Adrenal gland (tissue), 12 donors: ENCODE data around the gene JPH3. TPM values are rescaled to one million over a fixed set of nuclear protein-coding genes. Genes with fewer than 3 reads are reported as not detected.
"Not testable (repeated sequence)": the region's sequence is repeated elsewhere in the genome, so short reads cannot be mapped to it uniquely, and the experiment has no call there.

ENCODE experiments used
- DNase-seq, 7 donors: peaks; one replicate each; pipeline ENCODE4 v3.0.0-alpha.2; 2019 to 2020
- H3K27ac ChIP-seq, 5 donors: fragments of 200-600 bp; sonication (generic) in 4 of 5; 1 replicate in 3 of 5; 2 replicates in 2 of 5; pipeline versions ENCODE4 v1.5.1 to v1.8.0; 2016 to 2020; ENCODE audit warnings: mild to moderate bottlenecking in 1 of 5
- H3K27me3 ChIP-seq: fragments of 200-600 bp; 2 replicates; pipeline ENCODE4 v1.8.0; 2021
- H3K36me3 ChIP-seq, 2 donors: fragments of 200-600 bp; replicated peaks in 1 of 2; 1 replicate in 1 of 2; 2 replicates in 1 of 2; pipeline versions ENCODE4 v1.5.1 to v1.8.0; 2018 to 2022
- H3K4me1 ChIP-seq, 2 donors: fragments of 200-600 bp; replicated peaks in 1 of 2; 1 replicate in 1 of 2; 2 replicates in 1 of 2; pipeline versions ENCODE4 v1.5.1 to v1.8.0; 2018 to 2021
- H3K4me3 ChIP-seq, 4 donors: fragments of 200-600 bp; sonication (generic) in 3 of 4; one replicate each; pipeline ENCODE4 v1.5.1; 2016 to 2018
- H3K9me3 ChIP-seq, 3 donors: fragments of 200-600 bp; sonication (generic) in 1 of 3; replicated peaks in 1 of 3; 1 replicate in 2 of 3; 2 replicates in 1 of 3; pipeline versions ENCODE4 v1.5.1 to v1.8.0; 2016 to 2021
- POLR2A ChIP-seq, 2 donors: fragments of 450-650 bp; IDR thresholded peaks; one replicate each; pipeline ENCODE4 v1.6.1; 2017; ENCODE audit warnings: antibody characterized with exemption in 2 of 2, mild to moderate bottlenecking in 2 of 2, moderate library complexity in 1 of 2
- WGBS, 4 donors: extraction: QIAGEN DNeasy Blood & Tissue Kit in 2 of 4; methylation state at CpG; one replicate each; pipeline versions ENCODE4 v1.1.5 to v1.1.7; 2013 to 2017; 5-methylcytosine and 5-hydroxymethylcytosine counted together
- intact Hi-C, 2 donors: fragments of 100-400 bp; cut with DNase I; formaldehyde crosslinking; loops; one replicate each; pipeline versions ENCODE4 v1.14.1 to v1.15.0; 2022 to 2023
- polyA plus RNA-seq, 3 donors: library from polyadenylated mRNA; stranded (reverse); fragments of 200-250 nt in 2 of 3; fragments of 350-450 nt in 1 of 3; fragmentation: Illumina TruSeq in 1 of 3; extraction: RNeasy Lipid Tissue Mini Kit (QIAGEN cat#74804) in 1 of 3; gene quantifications; one replicate each; pipeline ENCODE4 v1.2.3, GENCODE V29; 2013 to 2014
- total RNA-seq, 9 donors: library from RNA; depleted of rRNA in 4 of 9; stranded (reverse); fragments of >200 nt in 4 of 9; fragments of 120-200 nt in 1 of 9; fragmentation: NEBNext Ultra II Directional in 1 of 9; extraction: Animal tissue kit (Norgen Biotek cat#: 25700) in 1 of 9; gene quantifications; one replicate each; pipeline versions ENCODE4 v1.1.0 to v1.2.4, GENCODE V29; 2013 to 2023
- TF ChIP-seq, protein P1 (sequence below), 6 experiments: fragments of 450-650 bp in 4 of 6; fragments of 200-600 bp in 2 of 6; sonication (generic) in 1 of 6; IDR thresholded peaks; 1 replicate in 5 of 6; 2 replicates in 1 of 6; pipeline versions ENCODE4 v1.5.1 to v1.8.0; 2016 to 2021; ENCODE audit warnings: antibody characterized with exemption in 6 of 6, mild to moderate bottlenecking in 2 of 6, moderate library complexity in 1 of 6
- donor health status: healthy with polysubstance abuse.
- donor health status: Bipolar disorder and iron deficiency.
- donor health status: DM: yes; HTN: yes; CAD: no.
- donor health status: DM: no; HTN: no; CAD: no.
- donor health status: DM: no; HTN: no; CAD: no.
- donor health status: DM: yes; HTN: yes; CAD: no.

JPH3 gene
- total and polyA plus RNA-seq, 12 donors: 0.10 to 3.7 (median 0.71) TPM; not detected in 1

DNA sequence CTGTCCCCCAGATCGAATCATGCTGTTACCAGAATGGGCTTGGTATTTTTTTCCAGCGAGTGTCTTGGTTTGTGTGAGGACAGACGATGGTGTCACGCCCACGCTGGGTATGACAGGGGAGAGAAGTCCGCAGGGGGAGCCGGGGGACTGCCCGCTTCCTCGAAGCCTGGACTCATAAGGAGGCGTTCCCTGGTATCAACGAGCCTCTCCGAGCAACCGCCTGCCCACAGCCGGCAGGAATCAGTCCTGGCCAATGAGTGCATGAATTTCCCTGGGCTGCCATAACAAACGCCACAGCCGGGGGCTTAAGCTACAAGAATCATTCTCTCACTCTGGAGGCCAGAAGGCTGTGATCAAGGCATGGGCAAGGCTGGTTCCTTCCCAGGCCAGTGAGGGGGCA, 26.1 kb upstream of the JPH3 start:
- H3K27ac ChIP-seq: no peak overlapping the region
- peaks cover 0 to 13% of the 10 kb centered on the region in 2 donors for H3K4me1 ChIP-seq
- intact Hi-C loops: no loop called here
- no peak overlapping the region for H3K4me3 ChIP-seq
- H3K9me3 ChIP-seq: no peaks in the 10 kb centered on the region
- no peaks in the 10 kb centered on the region for H3K27me3 ChIP-seq
- H3K36me3 ChIP-seq: no peaks in the 10 kb centered on the region
- DNase-seq: no peak
- 74 to 89% (median 80%) methylated on average over 7 to 16 of the region's 16 CpGs for WGBS, 4 donors
- TF ChIP-seq, protein P1, sequence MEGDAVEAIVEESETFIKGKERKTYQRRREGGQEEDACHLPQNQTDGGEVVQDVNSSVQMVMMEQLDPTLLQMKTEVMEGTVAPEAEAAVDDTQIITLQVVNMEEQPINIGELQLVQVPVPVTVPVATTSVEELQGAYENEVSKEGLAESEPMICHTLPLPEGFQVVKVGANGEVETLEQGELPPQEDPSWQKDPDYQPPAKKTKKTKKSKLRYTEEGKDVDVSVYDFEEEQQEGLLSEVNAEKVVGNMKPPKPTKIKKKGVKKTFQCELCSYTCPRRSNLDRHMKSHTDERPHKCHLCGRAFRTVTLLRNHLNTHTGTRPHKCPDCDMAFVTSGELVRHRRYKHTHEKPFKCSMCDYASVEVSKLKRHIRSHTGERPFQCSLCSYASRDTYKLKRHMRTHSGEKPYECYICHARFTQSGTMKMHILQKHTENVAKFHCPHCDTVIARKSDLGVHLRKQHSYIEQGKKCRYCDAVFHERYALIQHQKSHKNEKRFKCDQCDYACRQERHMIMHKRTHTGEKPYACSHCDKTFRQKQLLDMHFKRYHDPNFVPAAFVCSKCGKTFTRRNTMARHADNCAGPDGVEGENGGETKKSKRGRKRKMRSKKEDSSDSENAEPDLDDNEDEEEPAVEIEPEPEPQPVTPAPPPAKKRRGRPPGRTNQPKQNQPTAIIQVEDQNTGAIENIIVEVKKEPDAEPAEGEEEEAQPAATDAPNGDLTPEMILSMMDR (IDR thresholded peaks at IDR 0.05): no peak
- TF ChIP-seq POLR2A (IDR thresholded peaks at IDR 0.05): no peak

GRCh38 chr16:87578142-87578930, 24.0 kb upstream of the JPH3 start:
- intact Hi-C loops, H3K36me3 ChIP-seq, H3K9me3 ChIP-seq, H3K4me3 ChIP-seq, H3K27ac ChIP-seq, H3K27me3 ChIP-seq, DNase-seq: not testable (repeated sequence)
- peaks cover 13 to 22% of the 10 kb centered on the region in 2 donors for H3K4me1 ChIP-seq
- WGBS, 4 donors: 78 to 87% (median 83%) methylated on average over 13 to 16 of the region's 16 CpGs

DNA sequence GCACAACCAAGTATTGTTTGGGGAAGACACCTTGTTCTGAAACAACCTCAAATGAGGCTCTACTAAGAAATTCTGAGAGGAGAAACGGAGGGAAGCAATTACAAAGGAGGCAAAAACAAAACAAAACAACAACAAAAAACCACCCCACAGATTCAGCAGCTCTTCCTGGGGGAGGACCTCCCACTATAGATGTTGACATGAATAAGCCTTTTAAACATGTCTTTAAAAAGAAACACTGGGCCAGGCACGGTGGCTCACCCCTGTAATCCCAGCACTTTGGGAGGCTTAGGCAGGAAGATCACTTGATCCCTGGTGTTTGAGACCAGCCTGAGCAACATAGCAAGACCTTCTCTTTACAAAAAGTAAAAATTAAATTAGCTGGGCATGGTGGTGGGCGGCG, 22.6 kb upstream of the JPH3 start:
- Histone ChIP-seq H3K9me3 (no peaks in the 10 kb centered on the region), H3K4me3 (no peak overlapping the region), H3K36me3 (no peaks in the 10 kb centered on the region), H3K27ac (no peak overlapping the region), H3K27me3 (no peaks in the 10 kb centered on the region), H3K4me1 (peaks cover 20 to 28% of the 10 kb centered on the region in 2 donors)
- intact Hi-C loops: loop anchor here in 1 of 2 donors (10.0 kb wide), 1 partner anchor 185 kb away; the partner anchor contains the start of gene KLHDC4
- TF ChIP-seq, protein P1 (IDR thresholded peaks at IDR 0.05): no peak
- no peak for TF ChIP-seq POLR2A (IDR thresholded peaks at IDR 0.05)
- DNase-seq: no peak
- 90 to 95% (median 93%) methylated on average over 4 of the region's 4 CpGs for WGBS, 4 donors

DNA sequence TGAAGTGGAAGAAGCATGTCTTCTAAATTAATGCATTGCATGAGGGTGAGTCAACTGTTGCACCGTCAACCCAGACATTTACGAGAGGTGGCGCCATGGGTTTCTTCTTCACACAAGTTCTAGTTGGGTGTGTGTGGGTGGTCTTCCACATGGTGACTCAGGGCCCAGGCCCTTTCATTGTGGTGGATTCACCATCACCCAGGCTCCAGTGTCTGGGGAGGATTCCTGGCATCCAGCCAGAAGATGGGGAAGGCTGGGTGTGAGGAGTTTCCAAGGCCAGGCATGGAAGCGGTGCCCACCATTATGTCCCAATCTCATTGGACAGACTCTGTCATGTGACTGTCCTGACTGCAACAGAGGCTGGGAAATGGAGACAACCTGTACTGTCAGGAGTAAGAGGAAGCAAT, 21.4 kb upstream of the JPH3 start:
- DNase-seq: no peak
- H3K36me3 ChIP-seq: no peaks in the 10 kb centered on the region
- intact Hi-C loops: loop anchor here in 1 of 2 donors (10.0 kb wide), 1 partner anchor 184 kb away; the partner anchor contains the start of gene KLHDC4
- H3K27me3 ChIP-seq: no peaks in the 10 kb centered on the region
- no peak overlapping the region for H3K27ac ChIP-seq
- no peak overlapping the region for H3K4me3 ChIP-seq
- TF ChIP-seq, protein P1 (IDR thresholded peaks at IDR 0.05): no peak
- TF ChIP-seq POLR2A (IDR thresholded peaks at IDR 0.05): no peak
- H3K9me3 ChIP-seq: no peaks in the 10 kb centered on the region
- WGBS, 4 donors: 89 to 95% (median 93%) methylated on average over 4 of the region's 4 CpGs
- H3K4me1 ChIP-seq: peaks cover 20 to 28% of the 10 kb centered on the region in 2 donors
